ENCODE data around the gene VIL1. TPM values are rescaled to one million over a fixed set of nuclear protein-coding genes. Genes with fewer than 3 reads are reported as not detected.

Gene VIL1
- total RNA-seq, 2 donors from 2014 or later = 0.09 TPM; not detected in 1

- no peak for DNase-seq (ENCODE audit: low spot score)
- no peak for TF ChIP-seq POLR2A (IDR thresholded peaks at IDR 0.05)
- no peak for TF ChIP-seq POLR2AphosphoS5 (IDR thresholded peaks at IDR 0.05)
- no peak for TF ChIP-seq CTCF (IDR thresholded peaks at IDR 0.05)
- Histone ChIP-seq H3K27me3 (replicated peaks; ENCODE audit: insufficient read depth) (no peaks in the 10 kb centered on the region), H3K4me1 (replicated peaks) (no peaks in the 10 kb centered on the region), H3K36me3 (peaks cover 0 to 5% of the 10 kb centered on the region in 2 donors), H3K9me3 (no peaks in the 10 kb centered on the region), H3K4me3 (no peak overlapping the region), H3K27ac (no peak overlapping the region)
- intact Hi-C loops (cut with DNase I) = no loop called here
Observed at GRCh38 chr2:218472988-218473387, 54.1 kb downstream of the VIL1 start.

- TF ChIP-seq CTCF (IDR thresholded peaks at IDR 0.05) = no peak
- TF ChIP-seq POLR2A (IDR thresholded peaks at IDR 0.05) = no peak
- TF ChIP-seq POLR2AphosphoS5 (IDR thresholded peaks at IDR 0.05) = no peak
- H3K27me3 ChIP-seq (replicated peaks; ENCODE audit: insufficient read depth) = no peaks in the 10 kb centered on the region
- H3K27ac ChIP-seq = no peak overlapping the region
- 79% methylated on average over 3 of the region's 3 CpGs for WGBS
- H3K36me3 ChIP-seq = peaks cover 0 to 5% of the 10 kb centered on the region in 2 donors
- H3K9me3 ChIP-seq = no peaks in the 10 kb centered on the region
- no peak for DNase-seq (ENCODE audit: low spot score)
- intact Hi-C loops (cut with DNase I) = no loop called here
- no peak overlapping the region for H3K4me3 ChIP-seq
- no peaks in the 10 kb centered on the region for H3K4me1 ChIP-seq (replicated peaks)
Observed at GRCh38 chr2:218474527-218474926, 55.6 kb downstream of the VIL1 start.

- H3K4me3 ChIP-seq = no peak overlapping the region
- no peak for DNase-seq (ENCODE audit: low spot score)
- WGBS = 41% methylated on average over 3 of the region's 3 CpGs
- peaks cover 0 to 5% of the 10 kb centered on the region in 2 donors for H3K36me3 ChIP-seq
- no peaks in the 10 kb centered on the region for H3K27me3 ChIP-seq (replicated peaks; ENCODE audit: insufficient read depth)
- TF ChIP-seq POLR2A (IDR thresholded peaks at IDR 0.05) (no peak), POLR2AphosphoS5 (IDR thresholded peaks at IDR 0.05) (no peak), CTCF (IDR thresholded peaks at IDR 0.05) (no peak)
- no peaks in the 10 kb centered on the region for H3K4me1 ChIP-seq (replicated peaks)
- no peaks in the 10 kb centered on the region for H3K9me3 ChIP-seq
- intact Hi-C loops (cut with DNase I) = no loop called here
- H3K27ac ChIP-seq = peak overlapping the region; percentile 2 to 29
Observed at GRCh38 chr2:218476676-218477075, 57.8 kb downstream of the VIL1 start.

GRCh38 chr2:218477247-218477646, 58.3 kb downstream of the VIL1 start:
- Histone ChIP-seq H3K9me3 (no peaks in the 10 kb centered on the region), H3K27me3 (replicated peaks; ENCODE audit: insufficient read depth) (no peaks in the 10 kb centered on the region), H3K4me1 (replicated peaks) (no peaks in the 10 kb centered on the region), H3K36me3 (peaks cover 0 to 5% of the 10 kb centered on the region in 2 donors), H3K27ac (peak overlapping the region in 1 of 2 donors; percentile 29), H3K4me3 (no peak overlapping the region)
- no peak for DNase-seq (ENCODE audit: low spot score)
- TF ChIP-seq CTCF (IDR thresholded peaks at IDR 0.05) (no peak), POLR2AphosphoS5 (IDR thresholded peaks at IDR 0.05) (no peak), POLR2A (IDR thresholded peaks at IDR 0.05) (no peak)
- intact Hi-C loops (cut with DNase I) = no loop called here

DNA sequence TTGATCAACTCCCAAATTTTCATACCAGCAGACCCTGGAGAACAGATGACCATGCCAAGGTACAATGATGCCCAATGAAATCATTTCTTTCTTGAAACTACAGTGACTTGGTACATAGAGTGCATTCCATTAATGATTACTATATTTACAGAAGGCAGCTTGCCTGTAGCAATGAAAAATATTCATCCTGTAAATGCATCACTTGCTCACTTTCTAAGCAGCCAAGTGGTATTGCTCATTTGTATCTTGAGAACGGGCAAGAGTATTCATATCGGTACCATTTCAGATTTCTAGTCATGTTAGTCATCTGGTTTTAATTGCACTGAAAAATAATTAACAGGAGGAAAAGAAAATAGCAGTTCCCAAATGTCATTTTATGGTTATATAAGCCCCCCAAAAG, 59.6 kb downstream of the VIL1 start:
- WGBS = 87% methylated on average over 2 of the region's 2 CpGs
- Histone ChIP-seq H3K27me3 (replicated peaks; ENCODE audit: insufficient read depth) (no peaks in the 10 kb centered on the region), H3K4me1 (replicated peaks) (no peaks in the 10 kb centered on the region), H3K9me3 (no peaks in the 10 kb centered on the region), H3K27ac (no peak overlapping the region), H3K4me3 (no peak overlapping the region), H3K36me3 (peaks cover 0 to 5% of the 10 kb centered on the region in 2 donors)
- no peak for DNase-seq (ENCODE audit: low spot score)
- no peak for TF ChIP-seq POLR2AphosphoS5 (IDR thresholded peaks at IDR 0.05)
- TF ChIP-seq POLR2A (IDR thresholded peaks at IDR 0.05) = no peak
- no peak for TF ChIP-seq CTCF (IDR thresholded peaks at IDR 0.05)
- intact Hi-C loops (cut with DNase I) = no loop called here

Data from prostate gland (tissue), 2 donors.